ENCODE data around the gene RFTN1.

- TF ChIP-seq, protein P1, sequence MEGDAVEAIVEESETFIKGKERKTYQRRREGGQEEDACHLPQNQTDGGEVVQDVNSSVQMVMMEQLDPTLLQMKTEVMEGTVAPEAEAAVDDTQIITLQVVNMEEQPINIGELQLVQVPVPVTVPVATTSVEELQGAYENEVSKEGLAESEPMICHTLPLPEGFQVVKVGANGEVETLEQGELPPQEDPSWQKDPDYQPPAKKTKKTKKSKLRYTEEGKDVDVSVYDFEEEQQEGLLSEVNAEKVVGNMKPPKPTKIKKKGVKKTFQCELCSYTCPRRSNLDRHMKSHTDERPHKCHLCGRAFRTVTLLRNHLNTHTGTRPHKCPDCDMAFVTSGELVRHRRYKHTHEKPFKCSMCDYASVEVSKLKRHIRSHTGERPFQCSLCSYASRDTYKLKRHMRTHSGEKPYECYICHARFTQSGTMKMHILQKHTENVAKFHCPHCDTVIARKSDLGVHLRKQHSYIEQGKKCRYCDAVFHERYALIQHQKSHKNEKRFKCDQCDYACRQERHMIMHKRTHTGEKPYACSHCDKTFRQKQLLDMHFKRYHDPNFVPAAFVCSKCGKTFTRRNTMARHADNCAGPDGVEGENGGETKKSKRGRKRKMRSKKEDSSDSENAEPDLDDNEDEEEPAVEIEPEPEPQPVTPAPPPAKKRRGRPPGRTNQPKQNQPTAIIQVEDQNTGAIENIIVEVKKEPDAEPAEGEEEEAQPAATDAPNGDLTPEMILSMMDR (IDR thresholded peaks at IDR 0.05): no peak
- TF ChIP-seq EZH2 (IDR thresholded peaks at IDR 0.05; ENCODE audit: borderline replicate concordance, insufficient read depth, low read depth, low read length, poor library complexity, severe bottlenecking): no peak
These were observed 161.1 kb downstream of the RFTN1 start for GRCh38 chr3:16352428-16352827.
